SK-N-MC (cell line): Measurements from ENCODE around the gene GFOD2.

Experiments
- EZH2 ChIP-seq: fragments of 200-600 bp; sonication (generic); IDR thresholded peaks from one replicate; pipeline ENCODE4 v1.6.1; 2017; ENCODE audit warnings: antibody characterized with exemption
- POLR2AphosphoS5 ChIP-seq: IDR thresholded peaks from 2 replicates; pipeline ENCODE4 v1.6.1; 2012; ENCODE audit warnings: mild to moderate bottlenecking, low read depth, low read length, borderline replicate concordance

GRCh38 chr16:67662653-67663010 lies 56.5 kb downstream of the GFOD2 start:
- TF ChIP-seq POLR2AphosphoS5 (no peak), EZH2 (no peak)
